Ovary (tissue), 9 donors: ENCODE results near the gene SCN3B. TPM values are rescaled to one million over a fixed set of nuclear protein-coding genes. Genes with fewer than 3 reads are reported as not detected.

ENCODE experiments used
- DNase-seq, 5 donors: peaks; one replicate each; pipeline ENCODE4 v3.0.0-alpha.2; 2019 to 2020
- H3K27ac ChIP-seq, 2 donors: fragments of 200-600 bp; one replicate each; pipeline versions ENCODE4 v1.5.1 to v1.8.0; 2019 to 2022
- H3K27me3 ChIP-seq: fragments of 200-600 bp; one replicate; pipeline ENCODE4 v1.8.0; 2022
- H3K36me3 ChIP-seq: fragments of 200-600 bp; sonication (generic); one replicate; pipeline ENCODE4 v1.5.1; 2019
- H3K4me1 ChIP-seq: one replicate; pipeline ENCODE4 v1.8.1; 2013; ENCODE audit warnings: mild to moderate bottlenecking, moderate library complexity; ENCODE audit not compliant: insufficient read depth
- H3K4me3 ChIP-seq: fragments of 200-600 bp; sonication (generic); one replicate; pipeline ENCODE4 v1.5.1; 2017
- H3K9me3 ChIP-seq, 2 donors: fragments of 200-600 bp in 1 of 2; sonication (generic) in 1 of 2; one replicate each; pipeline versions ENCODE4 v1.5.1 to v1.8.1; 2013 to 2019; ENCODE audit warnings: mild to moderate bottlenecking in 1 of 2, moderate library complexity in 1 of 2
- EP300 ChIP-seq: sonication (generic); formaldehyde crosslinking; IDR thresholded peaks from one replicate; pipeline ENCODE4 v1.6.1; 2017; ENCODE audit warnings: antibody characterized with exemption
- POLR2A ChIP-seq: fragments of 450-650 bp; IDR thresholded peaks from one replicate; pipeline ENCODE4 v1.6.1; 2017; ENCODE audit warnings: antibody characterized with exemption, mild to moderate bottlenecking, moderate library complexity
- WGBS, 3 donors: extraction: QIAGEN DNeasy Blood & Tissue Kit in 1 of 3; methylation state at CpG; one replicate each; pipeline versions ENCODE4 v1.1.5 to v1.1.7; 2013 to 2017; 5-methylcytosine and 5-hydroxymethylcytosine counted together
- intact Hi-C, 4 donors: fragments of 100-400 bp; cut with DNase I; formaldehyde crosslinking; loops; one replicate each; pipeline versions ENCODE4 v1.11.0 to v1.15.1; 2022 to 2023
- polyA plus RNA-seq, 2 donors: library from polyadenylated mRNA; stranded (reverse); fragments of 200-250 nt in 1 of 2; fragments of 350-450 nt in 1 of 2; fragmentation: Illumina TruSeq in 1 of 2; extraction: RNeasy Lipid Tissue Mini Kit (QIAGEN cat#74804) in 1 of 2; gene quantifications; one replicate each; pipeline ENCODE4 v1.2.3, GENCODE V29; 2013 to 2014
- total RNA-seq, 7 donors: library from RNA; depleted of rRNA in 2 of 7; stranded (reverse); fragments of >200 nt in 2 of 7; fragmentation: NEBNext Ultra II Directional in 3 of 7; extraction: Animal tissue kit (Norgen Biotek cat#: 25700) in 3 of 7; gene quantifications; one replicate each; pipeline versions ENCODE4 v1.1.0 to v1.2.4, GENCODE V29; 2016 to 2023
- TF ChIP-seq, protein P1 (sequence below), 3 donors: fragments of 450-650 bp in 2 of 3; fragments of 200-600 bp in 1 of 3; IDR thresholded peaks; one replicate each; pipeline versions ENCODE4 v1.5.1 to v1.8.0; 2016 to 2022; ENCODE audit warnings: antibody characterized with exemption in 3 of 3, mild to moderate bottlenecking in 1 of 3
- donor health status: DM: no; HTN: no; CAD: no; lungs with moderate emphysema.
- donor health status: DM: no; HTN: no; CAD: no.
- donor health status: Bipolar disorder and iron deficiency.
- donor health status: DM: yes; HTN: yes; CAD: no.
- donor health status: DM: no; HTN: no; CAD: no.
- donor health status: DM: yes; HTN: yes; CAD: no.

SCN3B gene
- total and polyA plus RNA-seq, 9 donors = 0.66 to 3.1 (median 1.4) TPM

GRCh38 chr11:123698546-123699127 is 44.2 kb upstream of the SCN3B start:
- 30 to 49% (median 37%) methylated on average over 2 of the region's 2 CpGs for WGBS, 3 donors
- H3K9me3 ChIP-seq = no peaks in the 10 kb centered on the region
- no peak for TF ChIP-seq EP300
- TF ChIP-seq, protein P1, sequence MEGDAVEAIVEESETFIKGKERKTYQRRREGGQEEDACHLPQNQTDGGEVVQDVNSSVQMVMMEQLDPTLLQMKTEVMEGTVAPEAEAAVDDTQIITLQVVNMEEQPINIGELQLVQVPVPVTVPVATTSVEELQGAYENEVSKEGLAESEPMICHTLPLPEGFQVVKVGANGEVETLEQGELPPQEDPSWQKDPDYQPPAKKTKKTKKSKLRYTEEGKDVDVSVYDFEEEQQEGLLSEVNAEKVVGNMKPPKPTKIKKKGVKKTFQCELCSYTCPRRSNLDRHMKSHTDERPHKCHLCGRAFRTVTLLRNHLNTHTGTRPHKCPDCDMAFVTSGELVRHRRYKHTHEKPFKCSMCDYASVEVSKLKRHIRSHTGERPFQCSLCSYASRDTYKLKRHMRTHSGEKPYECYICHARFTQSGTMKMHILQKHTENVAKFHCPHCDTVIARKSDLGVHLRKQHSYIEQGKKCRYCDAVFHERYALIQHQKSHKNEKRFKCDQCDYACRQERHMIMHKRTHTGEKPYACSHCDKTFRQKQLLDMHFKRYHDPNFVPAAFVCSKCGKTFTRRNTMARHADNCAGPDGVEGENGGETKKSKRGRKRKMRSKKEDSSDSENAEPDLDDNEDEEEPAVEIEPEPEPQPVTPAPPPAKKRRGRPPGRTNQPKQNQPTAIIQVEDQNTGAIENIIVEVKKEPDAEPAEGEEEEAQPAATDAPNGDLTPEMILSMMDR (IDR thresholded peaks at IDR 0.05) = no peak
- TF ChIP-seq POLR2A = no peak
- no peaks in the 10 kb centered on the region for H3K27me3 ChIP-seq
- no peaks in the 10 kb centered on the region for H3K36me3 ChIP-seq
- no peak overlapping the region for H3K27ac ChIP-seq
- no peak for DNase-seq
- no peak overlapping the region for H3K4me3 ChIP-seq
- H3K4me1 ChIP-seq = no peaks in the 10 kb centered on the region
- intact Hi-C loops = no loop called here

- intact Hi-C loops = no loop called here
- Histone ChIP-seq H3K27me3 (no peaks in the 10 kb centered on the region), H3K4me3 (no peak overlapping the region), H3K36me3 (no peaks in the 10 kb centered on the region), H3K27ac (no peak overlapping the region), H3K9me3 (no peaks in the 10 kb centered on the region), H3K4me1 (no peaks in the 10 kb centered on the region)
- no peak for DNase-seq
- TF ChIP-seq EP300 (no peak), POLR2A (no peak)
- TF ChIP-seq, protein P1 (IDR thresholded peaks at IDR 0.05) = no peak
- 38 to 93% (median 48%) methylated on average over 2 of the region's 2 CpGs for WGBS, 3 donors
Observed at GRCh38 chr11:123696183-123696582, 41.8 kb upstream of the SCN3B start.

DNA sequence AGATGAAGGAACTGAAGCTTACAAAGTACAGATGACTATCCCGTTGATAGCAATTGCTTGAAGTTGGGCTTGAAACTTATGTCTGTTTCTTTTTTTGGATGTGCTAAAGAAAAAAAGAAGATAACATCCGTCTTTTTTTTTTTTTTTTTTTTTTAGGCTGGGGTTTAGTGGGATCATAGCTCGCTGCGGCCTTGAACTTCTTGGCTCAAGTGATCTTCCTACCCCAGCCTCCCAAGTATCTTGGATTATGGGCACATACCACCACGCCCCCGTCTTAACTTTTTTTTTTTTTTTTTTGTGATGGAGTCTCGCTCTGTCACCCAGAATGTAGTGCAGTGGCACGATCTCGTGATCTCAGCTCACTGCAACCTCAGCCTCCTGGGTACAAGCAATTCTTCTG is 40.8 kb upstream of the SCN3B start:
- Histone ChIP-seq H3K9me3 (no peaks in the 10 kb centered on the region), H3K27me3 (no peaks in the 10 kb centered on the region), H3K4me1 (no peaks in the 10 kb centered on the region), H3K36me3 (no peaks in the 10 kb centered on the region), H3K4me3 (no peak overlapping the region), H3K27ac (no peak overlapping the region)
- TF ChIP-seq POLR2A = no peak
- TF ChIP-seq, protein P1 (IDR thresholded peaks at IDR 0.05) = no peak
- TF ChIP-seq EP300 = no peak
- intact Hi-C loops = no loop called here
- 52 to 61% (median 57%) methylated on average over 9 of the region's 9 CpGs for WGBS, 3 donors
- no peak for DNase-seq

DNA sequence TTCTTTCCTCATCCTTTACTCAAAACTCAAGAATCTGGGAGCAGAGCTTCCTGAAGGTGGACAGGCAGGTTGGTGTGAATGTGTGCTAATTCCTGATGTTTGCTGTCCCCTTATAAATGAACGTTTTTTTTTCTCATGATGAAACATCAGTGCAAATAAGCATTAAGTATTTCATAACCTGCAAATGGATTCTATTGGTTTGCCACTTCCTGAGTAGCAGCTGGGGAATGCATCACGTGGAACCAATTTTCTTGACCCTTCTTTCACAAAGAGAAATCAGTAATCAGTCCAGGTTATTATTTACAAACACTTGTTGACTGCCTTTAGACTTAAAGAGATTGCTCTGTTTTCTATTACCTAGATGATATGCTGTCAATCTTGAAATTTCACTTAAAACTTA is 40.1 kb upstream of the SCN3B start:
- Histone ChIP-seq H3K27ac (no peak overlapping the region), H3K36me3 (no peaks in the 10 kb centered on the region), H3K9me3 (no peaks in the 10 kb centered on the region), H3K4me3 (no peak overlapping the region), H3K4me1 (no peaks in the 10 kb centered on the region), H3K27me3 (no peaks in the 10 kb centered on the region)
- intact Hi-C loops = no loop called here
- 51 to 53% (median 51%) methylated on average over 2 of the region's 2 CpGs for WGBS, 3 donors
- no peak for TF ChIP-seq POLR2A
- no peak for DNase-seq

DNA sequence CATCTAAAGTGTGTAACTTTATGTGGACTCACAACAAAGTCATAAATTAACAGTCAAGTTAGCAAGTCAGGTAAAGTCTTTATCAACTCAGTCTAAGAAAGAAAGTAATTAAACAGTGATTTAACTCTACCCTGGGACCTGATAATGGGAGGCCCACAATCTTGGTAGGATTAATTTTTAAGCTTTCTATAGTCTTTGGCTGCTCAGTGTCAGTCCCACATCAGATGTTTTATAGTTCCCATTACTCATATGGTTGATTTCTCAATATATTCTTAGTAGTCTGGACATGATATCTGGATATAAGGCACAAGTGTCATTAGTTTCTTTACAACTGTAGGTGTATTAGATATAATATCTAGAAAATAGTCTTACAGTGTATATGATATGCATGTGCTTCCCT is 38.5 kb upstream of the SCN3B start:
- no peak for DNase-seq
- TF ChIP-seq, protein P1 (IDR thresholded peaks at IDR 0.05) = no peak
- TF ChIP-seq EP300 (no peak), POLR2A (no peak)
- no peaks in the 10 kb centered on the region for H3K4me1 ChIP-seq
- H3K4me3 ChIP-seq = no peak overlapping the region
- H3K9me3 ChIP-seq = no peaks in the 10 kb centered on the region
- intact Hi-C loops = no loop called here
- no peaks in the 10 kb centered on the region for H3K36me3 ChIP-seq
- H3K27ac ChIP-seq = no peak overlapping the region
- no peaks in the 10 kb centered on the region for H3K27me3 ChIP-seq
